GM23248 (cell line): Measurements from ENCODE around the gene NOTUM.

Source experiments
- EZH2 ChIP-seq: fragments of 200-600 bp; sonication (generic); IDR thresholded peaks from 2 replicates; pipeline ENCODE4 v1.6.1; 2018; ENCODE audit warnings: antibody characterized with exemption, mild to moderate bottlenecking; ENCODE audit not compliant: insufficient read depth, poor library complexity, severe bottlenecking
- EZH2phosphoT487 ChIP-seq: fragments of 200-600 bp; sonication (generic); IDR thresholded peaks from 2 replicates; pipeline ENCODE4 v1.6.1; 2018; ENCODE audit warnings: antibody characterized with exemption, moderate library complexity, mild to moderate bottlenecking, low read depth; ENCODE audit not compliant: insufficient read depth

- TF ChIP-seq EZH2 (no peak), EZH2phosphoT487 (no peak)
Measured at GRCh38 chr17:81926451-81927151, 34.4 kb downstream of the NOTUM start.
